T-helper 2 cell (primary cell): Measurements from ENCODE around the gene COL4A6.
"Not testable (repeated sequence)": the region's sequence is repeated elsewhere in the genome, so short reads cannot be mapped to it uniquely, and the experiment has no call there.

Experiments
- DNase-seq, 5 experiments: peaks; one replicate each; pipeline versions ENCODE4 v3.0.0 to v3.0.0-alpha.2; 2012 to 2022
- total RNA-seq, 2 donors: gene quantifications; one replicate each; lab custom pipeline; 2026; lab: John Stamatoyannopoulos, UW

COL4A6 gene
- 0 to 1.3 reads per million in 2 donors for total RNA-seq

DNA sequence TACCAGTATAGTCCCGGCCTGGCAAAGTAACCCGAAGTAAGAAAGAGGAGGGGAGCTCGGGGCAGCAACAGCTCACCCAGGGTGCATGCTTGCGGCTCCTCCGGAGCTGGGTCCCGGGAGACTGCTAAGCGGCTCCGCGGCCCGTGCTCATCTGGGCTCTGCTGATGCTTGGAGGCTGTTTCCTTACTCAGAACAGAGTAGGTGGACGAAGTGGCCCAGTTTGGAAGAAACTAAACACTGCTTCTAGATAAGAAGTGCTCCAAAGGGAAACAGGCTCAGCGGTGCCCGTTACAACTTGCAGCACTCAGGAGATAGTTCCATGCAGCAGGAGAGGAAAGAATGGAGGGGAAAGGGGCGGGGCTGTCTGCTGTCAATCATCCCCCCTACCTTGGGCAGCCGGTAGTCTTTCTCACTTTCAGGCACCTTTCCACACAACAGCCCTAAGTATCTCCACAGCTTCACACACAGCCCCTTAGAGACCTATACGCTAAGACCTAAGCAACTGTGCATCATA, at the start of gene COL4A6:
Gene COL4A6 (minus strand): TSS at position 313 of the 514 bp plus-strand sequence. CDS start 226 bp downstream, at position 87.
- no peak for DNase-seq

DNA sequence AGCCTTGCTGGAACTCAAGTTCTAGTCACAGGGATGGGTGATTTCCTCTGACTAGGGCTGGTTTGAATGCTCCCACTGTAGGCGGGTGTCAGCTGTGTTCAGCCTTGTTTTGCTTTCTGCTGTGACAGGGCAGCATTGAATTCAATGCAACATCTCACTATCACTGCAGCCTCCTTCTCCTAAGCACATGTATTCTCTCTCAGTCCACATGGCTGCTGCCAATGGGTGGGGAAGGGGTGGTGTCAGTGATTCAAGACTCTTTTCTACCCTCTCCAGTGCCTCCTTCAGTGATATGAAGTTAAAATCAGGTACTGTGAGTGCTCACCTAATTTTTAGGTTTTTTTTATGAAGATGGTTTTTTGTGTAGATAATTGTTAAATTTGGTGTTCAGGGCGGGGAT, 47.7 kb upstream of the COL4A6 start:
- DNase-seq = no peak

DNA sequence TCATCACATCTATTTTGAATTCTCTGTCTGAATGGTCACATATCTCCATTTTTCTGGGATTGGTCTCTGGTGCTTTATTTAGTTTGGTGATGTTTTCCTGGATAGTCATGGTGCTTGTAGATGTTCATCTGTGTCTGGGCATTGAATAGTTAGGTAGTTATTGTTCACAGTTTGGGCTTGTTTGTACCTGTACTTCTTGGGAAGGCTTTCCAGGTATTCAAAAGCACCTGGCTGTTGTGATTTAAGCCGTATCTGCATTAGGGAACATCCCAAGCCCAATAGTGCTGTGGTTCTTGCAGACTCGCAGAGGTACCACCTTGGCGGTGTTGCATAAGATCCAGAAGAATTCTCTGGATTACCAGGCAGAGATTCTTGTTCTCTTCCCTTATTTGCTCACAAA, 46.0 kb upstream of the COL4A6 start:
- DNase-seq = no peak

GRCh38 chrX:108481528-108481927, 43.3 kb upstream of the COL4A6 start:
- not testable (repeated sequence) for DNase-seq

GRCh38 chrX:108473979-108474378, 35.8 kb upstream of the COL4A6 start:
- DNase-seq = no peak

DNA sequence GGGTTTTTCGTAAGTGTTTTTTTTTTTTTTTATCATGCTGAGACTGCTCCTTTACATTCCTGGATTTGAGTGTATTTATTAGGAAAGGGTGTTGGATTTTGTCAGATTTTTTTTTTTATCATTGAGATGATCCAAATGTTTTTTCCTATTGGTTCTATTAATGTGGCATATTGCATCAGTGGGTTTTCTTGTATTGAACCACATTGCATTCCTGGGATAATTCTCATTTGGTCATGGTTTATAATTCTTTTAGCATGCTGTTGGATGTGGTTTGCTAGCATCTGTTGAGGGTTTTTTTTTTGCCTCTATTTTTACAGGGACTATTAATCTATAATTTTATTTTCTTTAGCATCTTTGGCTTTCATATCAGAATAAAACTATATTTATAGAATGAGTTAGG, 30.3 kb upstream of the COL4A6 start:
- DNase-seq = no peak

DNA sequence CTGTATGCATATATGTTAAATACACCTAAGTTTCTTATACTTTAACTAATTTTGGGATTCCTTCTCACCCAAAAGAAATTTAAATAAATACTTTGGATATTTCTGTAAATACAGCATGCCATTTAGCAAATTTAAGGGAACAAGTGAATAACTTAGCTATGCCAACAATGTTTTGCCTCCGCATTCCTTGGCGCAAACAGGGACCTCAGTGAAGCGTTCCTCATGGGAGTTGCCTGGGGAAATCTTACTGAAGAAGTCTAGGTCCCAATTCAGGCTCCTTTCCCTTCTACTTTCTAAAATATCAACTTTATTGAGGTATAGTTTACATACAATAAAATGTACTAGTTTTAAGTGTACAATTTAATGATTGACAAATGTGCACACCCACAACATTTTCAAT, 26.4 kb upstream of the COL4A6 start:
- DNase-seq = no peak

GRCh38 chrX:108456971-108457477, 18.8 kb upstream of the COL4A6 start:
- no peak for DNase-seq

DNA sequence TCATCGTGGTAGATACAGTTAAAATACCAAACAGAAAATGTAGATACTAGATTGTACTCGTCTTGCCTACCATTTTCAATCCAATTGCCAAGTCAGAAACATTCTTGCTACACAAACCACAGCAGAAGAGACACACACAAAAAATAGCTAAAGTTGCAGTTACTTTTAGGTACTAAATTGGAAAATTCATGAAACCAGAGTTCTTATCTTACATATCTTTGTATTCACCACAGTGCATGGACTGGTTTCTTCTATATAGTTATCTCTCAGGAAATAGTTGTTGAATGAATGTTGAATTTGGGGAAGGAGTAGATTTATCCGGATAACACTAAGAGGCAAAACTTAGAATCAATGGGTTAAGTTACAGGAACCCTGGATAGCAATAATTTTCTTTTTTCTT, 15.6 kb upstream of the COL4A6 start:
- no peak for DNase-seq

DNA sequence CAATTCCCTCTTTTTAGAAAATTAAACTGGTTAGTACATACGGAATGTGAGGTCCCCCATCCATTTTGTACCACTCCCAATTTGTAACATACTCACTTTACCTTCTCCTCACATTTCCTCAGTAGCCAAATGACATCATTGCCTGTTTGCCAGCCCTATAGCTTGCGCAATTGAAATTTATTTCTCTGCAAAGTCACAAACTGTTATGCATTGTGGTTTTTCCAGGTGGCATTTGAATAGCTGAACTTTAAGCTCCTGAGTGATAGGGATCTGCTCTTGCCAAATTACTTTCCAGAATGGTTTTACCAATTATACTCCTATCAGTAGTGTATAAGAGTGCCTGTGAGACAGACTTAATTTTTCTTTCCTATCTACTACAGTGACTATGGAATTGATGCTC, 9.1 kb upstream of the COL4A6 start:
- no peak for DNase-seq

DNA sequence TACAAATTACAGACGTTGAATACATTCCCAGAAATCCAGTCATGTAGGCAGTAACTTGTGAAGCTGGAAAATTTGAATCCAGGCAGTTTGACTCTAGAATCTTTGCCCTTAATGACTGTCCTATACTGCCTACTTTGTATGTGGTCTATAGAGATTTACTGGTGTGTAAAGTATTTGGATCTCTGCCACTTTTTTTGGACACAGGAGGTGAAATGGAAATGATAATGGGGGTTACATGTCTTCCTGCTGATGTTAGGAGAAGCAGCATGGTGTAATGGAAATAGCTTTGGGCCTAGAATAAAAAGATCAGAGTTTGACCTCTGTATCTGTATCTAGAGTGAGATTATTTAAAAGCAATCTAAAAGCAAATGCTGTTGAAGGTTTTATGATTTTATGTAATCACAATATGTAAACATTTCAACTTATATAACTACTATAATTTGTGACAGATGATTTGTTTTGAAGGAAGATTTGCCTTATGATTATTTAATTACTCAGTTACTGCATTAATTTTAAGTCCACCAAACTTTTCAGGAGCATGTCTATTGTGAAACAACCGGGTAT, 4.8 kb upstream of the COL4A6 start:
- no peak for DNase-seq

DNA sequence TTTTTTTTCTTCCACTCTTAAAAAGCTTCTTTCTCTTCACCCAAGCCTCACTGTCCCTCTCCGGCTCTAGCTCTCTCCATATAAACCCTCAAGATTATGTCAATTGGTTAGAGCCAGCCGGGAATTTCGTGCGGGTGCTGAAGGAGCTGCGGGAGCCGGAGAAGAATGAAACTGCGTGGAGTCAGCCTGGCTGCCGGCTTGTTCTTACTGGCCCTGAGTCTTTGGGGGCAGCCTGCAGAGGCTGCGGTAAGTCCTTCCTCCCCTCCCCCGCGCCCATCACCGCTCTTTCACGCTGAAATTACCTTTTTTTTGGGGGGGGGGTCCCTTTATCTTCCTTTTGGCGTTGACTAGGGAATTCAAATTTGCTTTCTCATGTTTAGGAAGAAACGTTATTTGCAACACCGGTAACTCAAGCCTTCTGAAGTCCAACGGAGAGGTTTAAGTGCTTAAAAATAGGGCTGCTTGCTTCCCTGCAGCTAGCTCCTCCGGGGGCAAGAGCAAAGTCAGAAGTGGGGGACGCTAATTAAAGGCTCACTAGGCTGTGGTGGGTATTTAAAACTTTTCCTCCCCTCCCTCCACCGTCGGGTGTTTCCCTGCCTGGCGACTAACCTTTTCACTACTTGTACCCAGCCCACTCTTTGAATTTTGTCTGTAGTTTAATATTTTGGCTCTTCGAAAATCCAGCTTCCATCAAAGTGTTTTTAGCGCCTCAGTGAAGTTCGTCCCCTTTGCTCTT, 1.9 kb upstream of the COL4A6 start:
- no peak for DNase-seq

DNA sequence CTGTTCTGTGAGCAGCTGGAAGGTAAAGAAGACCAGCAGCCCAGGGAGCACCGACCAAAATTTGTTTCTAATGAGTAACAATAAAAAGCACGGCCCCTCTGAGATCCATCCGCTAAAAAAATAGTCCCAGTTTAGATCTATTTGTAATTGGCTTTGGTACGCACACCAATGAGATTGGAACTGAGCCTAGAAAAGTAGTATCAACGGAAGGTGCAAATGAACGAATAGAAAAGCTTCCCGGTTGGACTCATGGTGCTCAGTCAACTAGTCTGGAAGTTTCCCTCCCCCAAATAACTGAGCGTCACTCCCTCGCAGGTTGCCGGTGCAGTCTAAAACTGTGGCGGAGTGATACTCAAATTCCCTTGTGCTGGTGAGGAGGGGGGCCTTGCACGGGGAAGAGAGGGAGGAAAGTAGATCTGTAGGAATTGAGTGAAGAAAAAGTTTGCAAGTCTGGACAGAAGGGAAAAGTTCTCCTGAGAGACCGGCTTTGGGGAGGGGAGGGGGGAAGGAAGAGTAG, 1.3 kb upstream of the COL4A6 start, which contains the start of gene COL4A5:
Gene COL4A5 (plus strand): TSS at position 413 of the 517 bp plus-strand sequence. CDS start 288 bp downstream, outside the sequence.
- peak in 1 of 5 experiments; percentile 37 for DNase-seq

GRCh38 chrX:108437349-108438109, 693 bp downstream of the COL4A6 start:
- no peak for DNase-seq

DNA sequence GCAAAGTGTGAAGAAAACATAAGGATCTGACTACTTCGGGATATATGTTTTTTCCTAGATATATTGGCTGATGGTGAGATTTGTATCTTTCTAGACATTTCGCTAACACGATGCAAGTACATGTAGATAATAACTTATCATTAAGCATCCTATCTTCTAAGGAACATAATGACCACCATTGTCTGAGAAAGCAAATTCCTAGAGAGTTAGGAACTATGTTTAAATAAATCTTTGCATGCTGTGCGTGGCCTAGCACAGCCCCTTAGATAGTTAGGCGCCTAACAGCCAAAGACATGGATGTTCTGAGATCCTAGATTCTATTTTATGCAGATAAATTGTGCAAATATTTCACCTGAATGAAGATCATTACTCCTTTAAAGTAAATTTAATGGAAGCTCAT, 3.0 kb downstream of the COL4A6 start:
- no peak for DNase-seq

DNA sequence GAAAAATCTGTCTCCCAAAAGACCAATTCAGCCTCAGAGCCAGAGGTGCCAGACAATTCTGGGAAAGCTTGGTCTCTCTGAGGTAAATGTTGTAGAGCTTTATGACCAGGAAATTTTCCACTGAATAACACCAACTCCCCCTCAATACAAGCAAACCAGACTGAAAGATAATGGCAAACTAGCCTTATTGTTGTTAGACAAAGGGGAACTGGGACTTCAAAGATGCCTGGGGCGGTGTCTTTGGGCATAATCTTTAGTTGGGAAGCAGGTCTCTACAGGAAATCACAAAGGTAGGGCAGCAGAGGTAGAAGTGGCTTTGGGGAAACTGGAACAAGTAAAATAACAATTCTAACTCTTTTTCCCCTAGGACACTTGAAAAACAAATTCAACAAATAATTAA, 12.0 kb downstream of the COL4A6 start:
- no peak for DNase-seq

DNA sequence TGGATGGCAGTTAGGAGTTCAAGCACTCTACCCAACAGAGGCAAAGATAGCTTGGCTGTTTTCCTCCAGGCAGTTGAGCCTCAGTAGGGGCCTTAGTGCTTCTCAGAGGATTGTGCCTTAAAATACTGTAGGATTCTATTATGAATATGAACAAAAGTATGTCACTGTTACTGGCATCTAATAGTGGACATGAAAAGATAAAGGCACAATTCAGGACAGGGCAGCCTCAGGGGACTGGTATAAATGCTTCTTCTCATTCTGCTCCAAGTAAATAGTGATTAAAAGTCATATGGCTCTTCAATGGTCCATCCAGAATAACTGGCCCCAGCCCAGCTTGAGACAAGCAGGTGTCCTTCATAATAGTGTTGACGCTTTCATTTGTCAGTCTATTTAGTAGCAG, 17.7 kb downstream of the COL4A6 start:
- DNase-seq = no peak

- no peak for DNase-seq
These were observed 18.8 kb downstream of the COL4A6 start for GRCh38 chrX:108419401-108419800.

GRCh38 chrX:108417257-108417656, 21.0 kb downstream of the COL4A6 start:
- DNase-seq = no peak

DNA sequence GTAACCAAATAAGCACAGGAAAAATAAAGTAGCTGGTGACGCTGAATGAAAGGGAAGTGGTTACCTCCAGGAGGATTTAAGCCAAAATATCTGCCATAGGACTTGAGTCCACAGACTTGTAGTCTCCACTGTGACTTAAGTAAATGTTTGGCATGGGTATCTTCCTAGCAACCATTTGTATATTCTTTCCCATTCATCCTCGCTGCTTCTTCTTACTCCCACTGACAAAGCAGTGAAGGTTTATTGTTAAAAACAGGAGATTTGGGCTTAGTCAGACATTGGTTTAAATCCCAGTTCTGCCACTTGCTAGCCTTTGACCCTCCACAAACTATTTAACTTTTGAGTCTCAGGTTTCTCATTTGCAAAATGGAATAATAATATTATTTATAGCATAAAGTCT, 22.3 kb downstream of the COL4A6 start:
- DNase-seq = no peak

DNA sequence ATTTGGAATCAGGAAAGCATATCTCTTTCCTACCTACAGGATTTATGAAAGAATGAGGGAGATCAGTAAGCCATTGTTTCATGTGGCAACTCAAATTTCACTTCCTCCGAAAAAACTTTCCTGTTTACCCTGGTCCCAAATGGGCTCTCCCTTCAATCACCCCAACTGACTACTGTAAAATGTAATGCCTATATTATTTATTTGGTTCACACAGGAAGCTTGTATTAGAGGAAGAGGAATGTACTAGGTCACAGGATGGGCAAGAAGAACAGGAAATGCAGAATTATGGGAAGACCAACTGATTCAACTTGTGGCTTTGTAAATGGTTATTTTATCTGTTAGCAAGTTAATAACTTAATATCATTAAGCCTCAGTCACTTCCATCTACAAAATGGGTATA, 23.1 kb downstream of the COL4A6 start:
- DNase-seq = no peak

DNA sequence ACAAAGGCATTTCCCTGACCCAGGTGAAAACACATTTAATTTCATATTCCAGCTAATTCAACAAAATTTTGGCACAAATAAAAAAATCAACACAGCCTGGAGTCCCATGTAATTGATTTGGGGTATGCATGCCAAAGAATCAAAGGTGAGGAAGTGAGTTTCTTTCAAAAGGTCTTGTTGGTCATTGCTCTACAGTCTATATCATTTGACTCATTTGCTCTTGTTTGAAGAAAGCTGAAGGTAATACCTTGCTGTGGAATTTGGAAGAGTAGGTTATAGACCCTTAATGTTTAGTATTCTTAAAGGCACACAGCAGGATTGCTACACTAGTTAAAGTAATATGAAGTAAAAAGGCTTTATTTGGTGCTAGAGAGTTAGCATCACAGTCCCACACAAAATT, 25.4 kb downstream of the COL4A6 start:
- DNase-seq = no peak
